H9 (cell line): ENCODE measurements around the gene CUL2. TPM values are rescaled to one million over a fixed set of nuclear protein-coding genes. Genes with fewer than 3 reads are reported as not detected.
A peak's percentile ranks its signal among the peaks of the same experiment; 100 is the strongest.
"Not testable (repeated sequence)": the region's sequence is repeated elsewhere in the genome, so short reads cannot be mapped to it uniquely, and the experiment has no call there.

Source experiments
- DNase-seq: peaks from one replicate; pipeline ENCODE4 v3.0.0-alpha.2; 2017
- H2AFZ ChIP-seq: one replicate; pipeline ENCODE4 v1.6.1; 2013; ENCODE audit warnings: mild to moderate bottlenecking, low read length, control low read depth, moderate library complexity
- H2AK5ac ChIP-seq: 2 replicates; pipeline ENCODE4 v1.6.1; 2013; ENCODE audit warnings: low read length, control low read depth, mixed read lengths; ENCODE audit not compliant: insufficient read length
- H2BK120ac ChIP-seq: one replicate; pipeline ENCODE4 v1.6.1; 2013; ENCODE audit warnings: low read depth, mild to moderate bottlenecking, low read length, control low read depth, inconsistent platforms; ENCODE audit not compliant: poor library complexity, severe bottlenecking
- H2BK12ac ChIP-seq: 2 replicates; pipeline ENCODE4 v1.6.1; 2013; ENCODE audit warnings: low read length, control low read depth, mixed read lengths, low read depth; ENCODE audit not compliant: insufficient read length
- H2BK15ac ChIP-seq: 2 replicates; pipeline ENCODE4 v1.6.1; 2013; ENCODE audit warnings: low read depth, low read length, control low read depth
- H2BK20ac ChIP-seq: one replicate; pipeline ENCODE4 v1.6.1; 2013; ENCODE audit warnings: low read depth, mild to moderate bottlenecking, low read length, control low read depth, inconsistent platforms; ENCODE audit not compliant: poor library complexity, severe bottlenecking
- H2BK5ac ChIP-seq: 2 replicates; pipeline ENCODE4 v1.6.1; 2013; ENCODE audit warnings: low read length, control low read depth, mixed read lengths; ENCODE audit not compliant: insufficient read length
- H3K14ac ChIP-seq: 2 replicates; pipeline ENCODE4 v1.6.1; 2013; ENCODE audit warnings: low read length, control low read depth; ENCODE audit not compliant: insufficient read depth
- H3K18ac ChIP-seq: 2 replicates; pipeline ENCODE4 v1.6.1; 2013; ENCODE audit warnings: low read depth, mild to moderate bottlenecking, mixed read lengths, low read length, control low read depth; ENCODE audit not compliant: insufficient read length
- H3K23ac ChIP-seq: 2 replicates; pipeline ENCODE4 v1.6.1; 2013; ENCODE audit warnings: low read length, control low read depth, mixed read lengths, low read depth; ENCODE audit not compliant: insufficient read length
- H3K23me2 ChIP-seq: 2 replicates; pipeline ENCODE4 v1.6.1; 2013; ENCODE audit warnings: low read depth, mild to moderate bottlenecking, mixed read lengths, low read length, control low read depth; ENCODE audit not compliant: insufficient read length, poor library complexity, severe bottlenecking
- H3K27ac ChIP-seq: 2 replicates; pipeline ENCODE4 v1.5.1; 2013; ENCODE audit warnings: low read length, control low read depth, mixed read lengths, low read depth; ENCODE audit not compliant: insufficient read length
- H3K27me3 ChIP-seq: 2 replicates; pipeline ENCODE4 v1.6.1; 2013; ENCODE audit warnings: low read length, control low read depth, inconsistent platforms; ENCODE audit not compliant: insufficient read depth
- H3K4ac ChIP-seq: 2 replicates; pipeline ENCODE4 v1.6.1; 2013; ENCODE audit warnings: low read depth, mild to moderate bottlenecking, control low read depth, inconsistent platforms, low read length, moderate library complexity
- H3K4me1 ChIP-seq: 2 replicates; pipeline ENCODE4 v1.6.1; 2013; ENCODE audit warnings: low read length, control low read depth, inconsistent platforms; ENCODE audit not compliant: insufficient read depth
- H3K4me2 ChIP-seq: 2 replicates; pipeline ENCODE4 v1.6.1; 2013; ENCODE audit warnings: low read length, control low read depth, mixed read lengths; ENCODE audit not compliant: insufficient read length, insufficient read depth
- H3K56ac ChIP-seq: 2 replicates; pipeline ENCODE4 v1.6.1; 2013; ENCODE audit warnings: low read depth, mild to moderate bottlenecking, mixed read lengths, low read length, control low read depth; ENCODE audit not compliant: insufficient read length
- H3K79me1 ChIP-seq: 2 replicates; pipeline ENCODE4 v1.6.1; 2013; ENCODE audit warnings: low read depth, mild to moderate bottlenecking, moderate library complexity, low read length, control low read depth, inconsistent platforms; ENCODE audit not compliant: insufficient read depth, poor library complexity, severe bottlenecking
- H3K79me2 ChIP-seq: 2 replicates; pipeline ENCODE4 v1.6.1; 2013; ENCODE audit warnings: low read length, control low read depth, inconsistent platforms; ENCODE audit not compliant: insufficient read depth
- H3K9ac ChIP-seq: 2 replicates; pipeline ENCODE4 v1.6.1; 2013; ENCODE audit warnings: low read length, control low read depth, mixed read lengths; ENCODE audit not compliant: insufficient read length; ENCODE audit errors: extremely low read depth
- H3K9me3 ChIP-seq: one replicate; pipeline ENCODE4 v1.6.1; 2013; ENCODE audit warnings: low read depth, low read length, inconsistent platforms; ENCODE audit not compliant: control insufficient read depth
- H3T11ph ChIP-seq: one replicate; pipeline ENCODE4 v1.6.1; 2013; ENCODE audit warnings: mild to moderate bottlenecking, low read length, control low read depth, inconsistent platforms
- H4K20me1 ChIP-seq: one replicate; pipeline ENCODE4 v1.6.1; 2013; ENCODE audit not compliant: control insufficient read depth, insufficient read length, insufficient read depth
- H4K5ac ChIP-seq: 2 replicates; pipeline ENCODE4 v1.6.1; 2013; ENCODE audit warnings: low read depth, mild to moderate bottlenecking, mixed read lengths, low read length, control low read depth; ENCODE audit not compliant: insufficient read length
- H4K8ac ChIP-seq: replicated peaks from 2 replicates; pipeline ENCODE4 v1.6.1; 2013; ENCODE audit warnings: low read length, control low read depth, mixed read lengths, low read depth; ENCODE audit not compliant: insufficient read length
- H4K91ac ChIP-seq: 2 replicates; pipeline ENCODE4 v1.6.1; 2013; ENCODE audit warnings: low read depth, mild to moderate bottlenecking, moderate library complexity, mixed read lengths, low read length, control low read depth; ENCODE audit not compliant: insufficient read length
- H3K27ac Mint-ChIP-seq, 3 experiments: 2 replicates in 2 of 3; 3 replicates in 1 of 3; pipeline ENCODE4 v1.8.0; 2020 to 2021; ENCODE audit warnings: mixed read lengths in 3 of 3, mild to moderate bottlenecking in 1 of 3, moderate library complexity in 1 of 3
- H3K27me3 Mint-ChIP-seq: 2 replicates; pipeline ENCODE4 v1.8.0; 2021; ENCODE audit warnings: low read depth, mild to moderate bottlenecking, moderate library complexity, mixed read lengths
- H3K36me3 Mint-ChIP-seq, 3 experiments: 2 replicates in 2 of 3; 3 replicates in 1 of 3; pipeline ENCODE4 v1.8.0; 2020 to 2021; ENCODE audit warnings: low read depth in 3 of 3, mixed read lengths in 3 of 3; ENCODE audit not compliant: insufficient read depth in 1 of 3
- H3K4me1 Mint-ChIP-seq, 2 experiments: 2 replicates each; pipeline ENCODE4 v1.8.0; 2020; ENCODE audit warnings: mixed read lengths in 2 of 2
- H3K4me3 Mint-ChIP-seq, 2 experiments: 2 replicates in 1 of 2; 3 replicates in 1 of 2; pipeline ENCODE4 v1.8.0; 2020 to 2021; ENCODE audit warnings: mild to moderate bottlenecking in 2 of 2, mixed read lengths in 2 of 2, moderate library complexity in 1 of 2
- H3K9me3 Mint-ChIP-seq, 2 experiments: 2 replicates in 1 of 2; 3 replicates in 1 of 2; pipeline ENCODE4 v1.8.0; 2020; ENCODE audit warnings: mild to moderate bottlenecking in 2 of 2, mixed read lengths in 2 of 2, moderate library complexity in 1 of 2
- CTCF ChIP-seq: fragments of 200-600 bp; sonication (generic); conservative IDR thresholded peaks from 3 replicates; pipeline ENCODE4 v1.8.0; 2021; ENCODE audit warnings: antibody characterized with exemption, mild to moderate bottlenecking
- WGBS: extraction: QIAGEN DNeasy Blood & Tissue Kit; methylation state at CpG from one replicate; pipeline ENCODE4 v1.1.7; 2013; ENCODE audit warnings: missing lambda C conversion rate, low lambda C conversion rate, mixed read lengths; ENCODE audit not compliant: insufficient read length; ENCODE audit errors: extremely low coverage; 5-methylcytosine and 5-hydroxymethylcytosine counted together
- total RNA-seq: library from RNA; stranded (reverse); gene quantifications from 2 replicates; pipeline ENCODE4 v1.2.1, GENCODE V29; 2021

The CUL2 gene
- total RNA-seq, 1 experiment from 2014 or later, result 43.3 TPM

- H3K27ac ChIP-seq, H3K79me2 ChIP-seq, H3K79me1 ChIP-seq, H2BK20ac ChIP-seq, H3K27ac Mint-ChIP-seq, H4K20me1 ChIP-seq, H4K91ac ChIP-seq, H3K4me2 ChIP-seq, H3K23me2 ChIP-seq, H2BK120ac ChIP-seq, H3K4ac ChIP-seq, H3K27me3 Mint-ChIP-seq, H3K56ac ChIP-seq, H2BK12ac ChIP-seq, DNase-seq, H4K5ac ChIP-seq, H4K8ac ChIP-seq, H3K14ac ChIP-seq, H3K23ac ChIP-seq, H3K4me3 Mint-ChIP-seq, H3K9ac ChIP-seq, H2AK5ac ChIP-seq, H2BK5ac ChIP-seq, H2AFZ ChIP-seq, H2BK15ac ChIP-seq, H3K27me3 ChIP-seq, H3K18ac ChIP-seq, H3K4me1 ChIP-seq, H3K9me3 ChIP-seq, H3K4me1 Mint-ChIP-seq, H3T11ph ChIP-seq: not testable (repeated sequence)
- Mint-ChIP-seq H3K9me3 (peaks cover 18 to 19% of the 10 kb centered on the region in 2 experiments), H3K36me3 (peaks cover 3 to 16% (median 12%) of the 10 kb centered on the region in 3 experiments; a peak in 6 of 7 replicates)
- WGBS, result no CpG with 5 or more reads among the region's 8 CpGs
- peak; percentile 24; the same call in 2 of the 3 replicates for TF ChIP-seq CTCF
These were observed 115.6 kb downstream of the CUL2 start for GRCh38 chr10:34974364-34975065.

GRCh38 chr10:34973757-34974156 is 116.4 kb downstream of the CUL2 start:
- H3K23me2 ChIP-seq, H3T11ph ChIP-seq, H3K4me1 Mint-ChIP-seq, H3K79me2 ChIP-seq, H3K9ac ChIP-seq, H3K56ac ChIP-seq, H3K23ac ChIP-seq, H3K79me1 ChIP-seq, H4K91ac ChIP-seq, H4K20me1 ChIP-seq, H2AFZ ChIP-seq, H2BK5ac ChIP-seq, H3K4me2 ChIP-seq, H3K27ac Mint-ChIP-seq, H3K27ac ChIP-seq, H2AK5ac ChIP-seq, H3K18ac ChIP-seq, H3K4ac ChIP-seq, H3K27me3 Mint-ChIP-seq, H2BK12ac ChIP-seq, H3K4me3 Mint-ChIP-seq, H2BK15ac ChIP-seq, DNase-seq, H3K27me3 ChIP-seq, H4K5ac ChIP-seq, H4K8ac ChIP-seq, H3K14ac ChIP-seq, H2BK20ac ChIP-seq, H3K9me3 ChIP-seq, H3K4me1 ChIP-seq, H2BK120ac ChIP-seq: not testable (repeated sequence)
- WGBS, result no CpG with 5 or more reads among the region's 3 CpGs
- Mint-ChIP-seq H3K9me3 (peaks cover 18 to 19% of the 10 kb centered on the region in 2 experiments), H3K36me3 (peaks cover 3 to 16% (median 12%) of the 10 kb centered on the region in 3 experiments; a peak in 6 of 7 replicates)
